ENCODE measurements around the gene TBP.
A peak's percentile ranks its signal among the peaks of the same experiment; 100 is the strongest.

The TBP gene

GRCh38 chr6:170535004-170535403 is 19.2 kb upstream of the TBP start:
- no peak overlapping the region for H4K91ac ChIP-seq (ENCODE audit: low read depth, low read length)
- H3K79me1 ChIP-seq (ENCODE audit: low read length), result no peaks in the 10 kb centered on the region

GRCh38 chr6:170536671-170537070 is 17.5 kb upstream of the TBP start:
- Histone ChIP-seq H4K12ac (ENCODE audit: low read depth, low read length) (no peak overlapping the region), H3K4me2 (ENCODE audit: low read length) (no peak overlapping the region), H3K9ac (ENCODE audit: low read length) (no peak overlapping the region), H3K4me1 (ENCODE audit: control insufficient read depth in 1 of 2, insufficient read depth in 2 of 2, low read length in 2 of 2) (no peaks in the 10 kb centered on the region), H2BK12ac (ENCODE audit: low read length) (no peak overlapping the region), H3K27me3 (ENCODE audit: insufficient read depth, low read length) (no peaks in the 10 kb centered on the region), H2AFZ (ENCODE audit: insufficient read depth, low read length, poor library complexity) (no peak overlapping the region), H3K79me2 (ENCODE audit: control insufficient read depth, insufficient read depth, low read length, poor library complexity) (no peaks in the 10 kb centered on the region), H3K4me3 (ENCODE audit: low read depth, low read length) (no peak overlapping the region), H3K27ac (ENCODE audit: low read depth, low read length) (no peak overlapping the region), H4K8ac (ENCODE audit: low read depth, low read length) (no peak overlapping the region), H3K4ac (ENCODE audit: low read depth, low read length) (no peak overlapping the region), H2BK5ac (ENCODE audit: low read depth, low read length, poor library complexity) (no peak overlapping the region), H2BK120ac (ENCODE audit: insufficient read depth, low read length, poor library complexity) (no peak overlapping the region), H4K91ac (ENCODE audit: low read depth, low read length) (no peak overlapping the region), H2AK5ac (ENCODE audit: low read length) (no peak overlapping the region), H3K36me3 (ENCODE audit: control insufficient read depth in 1 of 2, insufficient read depth in 2 of 2, low read length in 2 of 2) (peaks cover 22 to 47% of the 10 kb centered on the region in 2 experiments), H3K18ac (ENCODE audit: low read length) (no peak overlapping the region), H3K79me1 (ENCODE audit: low read length) (no peaks in the 10 kb centered on the region), H3K23ac (ENCODE audit: low read length) (no peak overlapping the region), H3K9me3 (ENCODE audit: insufficient read depth, low read depth, low read length) (no peaks in the 10 kb centered on the region), H3K14ac (ENCODE audit: low read length) (no peak overlapping the region)
- DNase-seq, result no peak
- WGBS (ENCODE audit: extremely low coverage, insufficient coverage, insufficient read length), result no CpG with 5 or more reads among the region's 5 CpGs

More at GRCh38 chr6:170535004-170535403, 19.2 kb upstream of the TBP start:
- no peak overlapping the region for H3K27ac ChIP-seq (ENCODE audit: low read depth, low read length)
- H2AFZ ChIP-seq (ENCODE audit: insufficient read depth, low read length, poor library complexity), result no peak overlapping the region
- H3K14ac ChIP-seq (ENCODE audit: low read length), result no peak overlapping the region
- no peak overlapping the region for H3K4me2 ChIP-seq (ENCODE audit: low read length)
- H3K79me2 ChIP-seq (ENCODE audit: control insufficient read depth, insufficient read depth, low read length, poor library complexity), result no peaks in the 10 kb centered on the region
- H2BK120ac ChIP-seq (ENCODE audit: insufficient read depth, low read length, poor library complexity), result no peak overlapping the region
- no CpG with 5 or more reads among the region's 5 CpGs for WGBS (ENCODE audit: extremely low coverage, insufficient coverage, insufficient read length)
- no peak overlapping the region for H4K12ac ChIP-seq (ENCODE audit: low read depth, low read length)
- no peaks in the 10 kb centered on the region for H3K9me3 ChIP-seq (ENCODE audit: insufficient read depth, low read depth, low read length)
- H3K18ac ChIP-seq (ENCODE audit: low read length), result no peak overlapping the region
- H3K4me1 ChIP-seq (ENCODE audit: control insufficient read depth in 1 of 2, insufficient read depth in 2 of 2, low read length in 2 of 2), result no peaks in the 10 kb centered on the region
- H3K4ac ChIP-seq (ENCODE audit: low read depth, low read length), result no peak overlapping the region
- no peak overlapping the region for H4K8ac ChIP-seq (ENCODE audit: low read depth, low read length)
- H3K36me3 ChIP-seq (ENCODE audit: control insufficient read depth in 1 of 2, insufficient read depth in 2 of 2, low read length in 2 of 2), result peaks cover 19 to 41% of the 10 kb centered on the region in 2 experiments
- H2AK5ac ChIP-seq (ENCODE audit: low read length), result no peak overlapping the region
- no peak overlapping the region for H3K4me3 ChIP-seq (ENCODE audit: low read depth, low read length)
- no peak overlapping the region for H2BK12ac ChIP-seq (ENCODE audit: low read length)
- H3K23ac ChIP-seq (ENCODE audit: low read length), result no peak overlapping the region
- no peaks in the 10 kb centered on the region for H3K27me3 ChIP-seq (ENCODE audit: insufficient read depth, low read length)
- no peak overlapping the region for H2BK5ac ChIP-seq (ENCODE audit: low read depth, low read length, poor library complexity)
- DNase-seq, result no peak
- H3K9ac ChIP-seq (ENCODE audit: low read length), result no peak overlapping the region

- Histone ChIP-seq H2AK5ac (ENCODE audit: low read length) (no peak overlapping the region), H2BK12ac (ENCODE audit: low read length) (no peak overlapping the region), H4K12ac (ENCODE audit: low read depth, low read length) (no peak overlapping the region), H3K18ac (ENCODE audit: low read length) (no peak overlapping the region), H3K27ac (ENCODE audit: low read depth, low read length) (no peak overlapping the region), H3K4me3 (ENCODE audit: low read depth, low read length) (no peak overlapping the region), H3K9ac (ENCODE audit: low read length) (no peak overlapping the region), H3K27me3 (ENCODE audit: insufficient read depth, low read length) (no peaks in the 10 kb centered on the region), H4K91ac (ENCODE audit: low read depth, low read length) (no peak overlapping the region), H3K4me1 (ENCODE audit: control insufficient read depth in 1 of 2, insufficient read depth in 2 of 2, low read length in 2 of 2) (peaks cover 0 to under 1% of the 10 kb centered on the region in 2 experiments), H3K79me2 (ENCODE audit: control insufficient read depth, insufficient read depth, low read length, poor library complexity) (no peaks in the 10 kb centered on the region), H3K79me1 (ENCODE audit: low read length) (no peaks in the 10 kb centered on the region), H3K36me3 (ENCODE audit: control insufficient read depth in 1 of 2, insufficient read depth in 2 of 2, low read length in 2 of 2) (peaks cover 25 to 52% of the 10 kb centered on the region in 2 experiments), H4K8ac (ENCODE audit: low read depth, low read length) (no peak overlapping the region), H3K4ac (ENCODE audit: low read depth, low read length) (no peak overlapping the region), H3K9me3 (ENCODE audit: insufficient read depth, low read depth, low read length) (no peaks in the 10 kb centered on the region), H3K23ac (ENCODE audit: low read length) (no peak overlapping the region), H3K4me2 (ENCODE audit: low read length) (no peak overlapping the region), H3K14ac (ENCODE audit: low read length) (no peak overlapping the region), H2BK120ac (ENCODE audit: insufficient read depth, low read length, poor library complexity) (no peak overlapping the region), H2AFZ (ENCODE audit: insufficient read depth, low read length, poor library complexity) (no peak overlapping the region), H2BK5ac (ENCODE audit: low read depth, low read length, poor library complexity) (no peak overlapping the region)
- no CpG with 5 or more reads among the region's 4 CpGs for WGBS (ENCODE audit: extremely low coverage, insufficient coverage, insufficient read length)
- no peak for DNase-seq
Observed at GRCh38 chr6:170537329-170537728, 16.8 kb upstream of the TBP start.

- Histone ChIP-seq H3K79me1 (ENCODE audit: low read length) (no peaks in the 10 kb centered on the region), H3K14ac (ENCODE audit: low read length) (no peak overlapping the region), H3K23ac (ENCODE audit: low read length) (no peak overlapping the region), H4K8ac (ENCODE audit: low read depth, low read length) (no peak overlapping the region), H4K91ac (ENCODE audit: low read depth, low read length) (no peak overlapping the region), H2BK5ac (ENCODE audit: low read depth, low read length, poor library complexity) (no peak overlapping the region), H2AFZ (ENCODE audit: insufficient read depth, low read length, poor library complexity) (no peak overlapping the region), H3K27ac (ENCODE audit: low read depth, low read length) (peak overlapping the region; percentile 33), H3K9me3 (ENCODE audit: insufficient read depth, low read depth, low read length) (no peaks in the 10 kb centered on the region), H4K12ac (ENCODE audit: low read depth, low read length) (no peak overlapping the region), H3K4me3 (ENCODE audit: low read depth, low read length) (no peak overlapping the region), H3K79me2 (ENCODE audit: control insufficient read depth, insufficient read depth, low read length, poor library complexity) (no peaks in the 10 kb centered on the region), H3K36me3 (ENCODE audit: control insufficient read depth in 1 of 2, insufficient read depth in 2 of 2, low read length in 2 of 2) (peaks cover 27 to 49% of the 10 kb centered on the region in 2 experiments), H3K18ac (ENCODE audit: low read length) (no peak overlapping the region), H3K9ac (ENCODE audit: low read length) (no peak overlapping the region), H3K27me3 (ENCODE audit: insufficient read depth, low read length) (no peaks in the 10 kb centered on the region), H3K4me1 (ENCODE audit: control insufficient read depth in 1 of 2, insufficient read depth in 2 of 2, low read length in 2 of 2) (peaks cover 0 to 3% of the 10 kb centered on the region in 2 experiments), H2BK12ac (ENCODE audit: low read length) (no peak overlapping the region), H3K4ac (ENCODE audit: low read depth, low read length) (no peak overlapping the region), H3K4me2 (ENCODE audit: low read length) (no peak overlapping the region), H2AK5ac (ENCODE audit: low read length) (no peak overlapping the region), H2BK120ac (ENCODE audit: insufficient read depth, low read length, poor library complexity) (no peak overlapping the region)
- peak; percentile 77 to 88 for DNase-seq
- WGBS (ENCODE audit: extremely low coverage, insufficient coverage, insufficient read length), result no CpG with 5 or more reads among the region's 10 CpGs
Observed at GRCh38 chr6:170542031-170542719, 12.0 kb upstream of the TBP start.
